GM12874 (cell line): ENCODE results near the gene GRID2.

Experiments used
- CTCF ChIP-seq: IDR thresholded peaks from 2 replicates; pipeline ENCODE4 v1.5.1; 2011; ENCODE audit warnings: low read depth, mild to moderate bottlenecking, control low read depth, low read length, moderate library complexity; ENCODE audit not compliant: insufficient read depth

GRID2 gene

DNA sequence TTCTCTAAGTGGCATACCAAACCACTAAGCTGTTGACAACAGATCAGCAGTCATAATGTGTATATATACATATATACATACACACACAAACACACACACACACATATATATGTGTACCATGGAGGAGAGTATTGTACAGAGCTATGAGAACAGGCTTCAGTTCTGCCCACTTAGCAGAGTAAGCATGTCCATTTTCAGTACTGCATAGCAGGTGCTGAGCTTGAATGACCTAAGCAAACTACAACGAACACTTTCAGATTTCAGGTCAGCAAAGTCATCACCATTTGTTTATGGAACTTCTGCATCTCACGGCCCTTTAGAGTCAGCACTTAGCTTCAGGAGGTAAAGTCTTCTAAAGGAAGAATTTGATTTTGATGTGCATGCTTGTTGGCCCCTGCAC is 789.0 kb downstream of the GRID2 start:
- TF ChIP-seq CTCF: no peak

- no peak for TF ChIP-seq CTCF
Measured at GRCh38 chr4:93103042-93103441, 799.3 kb downstream of the GRID2 start.

DNA sequence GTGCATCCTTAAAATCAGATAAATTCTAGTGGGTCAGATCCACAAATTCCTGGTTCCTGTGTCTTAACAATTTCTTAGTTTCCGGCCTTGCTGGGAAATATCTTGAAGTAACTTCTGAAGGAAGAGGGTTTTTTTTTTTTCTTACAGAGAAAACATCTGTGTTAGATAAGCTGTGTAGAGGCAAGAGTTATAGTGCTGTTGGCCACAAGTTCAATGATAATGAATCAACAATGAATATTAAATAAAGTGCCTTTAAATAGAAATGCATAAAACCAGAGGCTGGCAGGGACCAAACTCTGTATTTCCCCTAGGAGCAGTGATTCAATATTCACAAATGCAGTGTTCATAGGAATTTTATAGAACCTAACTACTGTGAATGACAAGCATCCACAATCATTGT is 812.9 kb downstream of the GRID2 start:
- no peak for TF ChIP-seq CTCF

DNA sequence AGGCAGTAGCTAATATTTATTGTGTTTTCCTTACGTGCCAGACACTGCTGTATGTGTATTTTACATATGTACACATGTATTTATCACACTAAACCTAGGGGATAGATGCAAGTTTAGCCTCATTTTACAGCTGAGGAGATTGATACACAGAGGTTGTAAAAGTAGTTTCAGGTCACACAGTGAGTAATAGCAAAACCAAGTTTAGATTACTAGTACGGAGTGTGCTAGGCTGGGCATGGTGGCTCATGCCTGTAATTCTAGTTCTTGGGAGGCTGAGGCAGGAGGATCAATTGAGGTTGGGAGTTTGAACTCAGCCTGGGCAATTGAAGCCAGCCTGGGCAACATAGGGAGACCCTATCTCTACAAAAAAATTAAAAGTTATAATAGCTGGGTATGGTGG is 823.7 kb downstream of the GRID2 start:
- TF ChIP-seq CTCF: no peak

GRCh38 chr4:93132631-93133030 is 828.9 kb downstream of the GRID2 start:
- no peak for TF ChIP-seq CTCF

- TF ChIP-seq CTCF: no peak
Measured at GRCh38 chr4:93139118-93139517, 835.4 kb downstream of the GRID2 start.

DNA sequence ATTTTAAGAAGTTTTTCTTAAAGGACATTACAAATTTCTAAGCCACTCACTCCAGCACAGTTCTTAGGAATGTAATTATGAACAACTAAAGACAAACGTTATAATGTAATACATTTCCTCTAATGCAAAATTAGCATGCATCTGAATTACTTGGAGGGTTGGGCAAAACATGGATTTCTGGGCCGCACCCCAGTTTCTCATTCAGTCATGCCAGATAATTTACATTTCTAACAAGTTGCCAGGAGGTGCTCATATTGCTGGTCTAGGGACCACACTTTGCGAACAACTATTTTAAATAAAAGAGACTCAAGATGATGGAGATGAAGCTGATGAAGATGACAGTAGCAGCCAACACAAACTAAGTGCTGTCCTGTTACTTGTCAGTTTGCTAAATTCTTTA is 840.1 kb downstream of the GRID2 start:
- no peak for TF ChIP-seq CTCF

DNA sequence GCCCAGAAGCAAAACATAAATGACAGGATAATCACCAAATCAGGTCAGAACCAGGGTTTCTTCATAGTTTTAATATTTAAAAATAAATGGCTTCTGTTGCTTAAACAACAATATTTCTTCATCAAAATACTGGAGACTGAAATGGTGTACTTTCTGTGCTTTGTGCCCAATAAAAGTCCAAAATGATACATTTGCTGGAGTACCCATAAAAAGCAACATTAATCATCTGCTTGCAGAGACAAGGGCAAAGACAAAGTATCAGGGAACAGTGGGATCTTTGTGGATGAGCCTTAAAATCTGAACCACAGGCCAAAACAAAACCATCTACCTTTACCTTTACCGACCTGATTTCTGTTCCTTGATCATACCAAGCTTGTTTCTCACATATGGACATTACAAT is 840.9 kb downstream of the GRID2 start:
- TF ChIP-seq CTCF: no peak
